Fibroblast of villous mesenchyme (primary cell): ENCODE data around the gene ZBTB7A. TPM values are rescaled to one million over a fixed set of nuclear protein-coding genes. Genes with fewer than 3 reads are reported as not detected.

Experiments
- DNase-seq: peaks from one replicate; pipeline ENCODE4 v3.0.0-alpha.2; 2010; ENCODE audit warnings: low read depth
- H3K4me3 ChIP-seq: 2 replicates; pipeline ENCODE4 v1.5.1; 2011; ENCODE audit warnings: low read depth, mild to moderate bottlenecking, low read length
- total RNA-seq: library from RNA; depleted of rRNA; stranded (reverse); fragments of >200 nt; gene quantifications from 2 replicates; pipeline ENCODE4 v1.2.3, GENCODE V29; 2012
- TF ChIP-seq, protein P1 (sequence below): IDR thresholded peaks from 2 replicates; pipeline ENCODE4 v1.5.1; 2012; ENCODE audit warnings: low read depth, mild to moderate bottlenecking, low read length; ENCODE audit not compliant: insufficient read depth

The ZBTB7A gene
- total RNA-seq, 1 donor: 31.5 TPM

DNA sequence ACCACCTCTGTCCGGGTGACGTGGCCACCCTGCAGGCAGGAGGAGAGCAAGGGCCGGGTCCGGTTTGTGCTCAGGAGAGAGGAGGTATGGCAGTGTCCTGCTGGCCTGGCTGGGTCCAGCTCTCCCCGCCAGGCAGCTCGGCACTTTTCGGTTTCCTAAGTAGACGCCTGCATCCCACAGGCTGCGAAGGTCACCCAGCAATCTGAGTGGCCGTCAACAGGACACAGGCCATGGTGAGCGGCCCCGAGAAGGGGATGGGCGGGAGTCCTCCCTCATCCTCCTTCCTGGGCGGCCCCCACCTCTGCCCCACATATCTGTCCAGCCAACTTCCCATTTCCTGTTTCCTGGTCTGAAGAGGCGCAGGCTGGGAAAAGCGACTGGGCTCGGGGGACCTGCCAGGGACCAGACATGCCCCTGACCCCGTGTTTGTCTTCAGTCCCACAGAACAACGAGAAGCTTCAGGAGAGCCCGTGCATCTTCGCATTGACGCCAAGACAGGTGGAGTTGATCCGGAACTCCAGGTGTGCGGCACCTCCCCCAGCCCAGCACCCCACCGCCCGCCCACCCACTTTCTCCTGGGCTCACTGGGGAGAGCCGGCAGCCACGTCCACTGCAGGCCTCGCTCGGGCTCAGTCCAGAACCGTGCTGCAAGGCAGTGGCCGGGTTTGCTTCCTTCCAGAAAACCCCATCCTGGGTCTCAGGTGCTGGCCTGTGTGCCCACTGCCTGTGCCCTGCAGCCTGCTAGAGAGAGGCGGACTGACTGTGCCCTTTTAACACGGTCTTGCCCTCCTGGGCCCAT lies 42.9 kb downstream of the ZBTB7A start:
- no peak overlapping the region for H3K4me3 ChIP-seq
- TF ChIP-seq, protein P1, sequence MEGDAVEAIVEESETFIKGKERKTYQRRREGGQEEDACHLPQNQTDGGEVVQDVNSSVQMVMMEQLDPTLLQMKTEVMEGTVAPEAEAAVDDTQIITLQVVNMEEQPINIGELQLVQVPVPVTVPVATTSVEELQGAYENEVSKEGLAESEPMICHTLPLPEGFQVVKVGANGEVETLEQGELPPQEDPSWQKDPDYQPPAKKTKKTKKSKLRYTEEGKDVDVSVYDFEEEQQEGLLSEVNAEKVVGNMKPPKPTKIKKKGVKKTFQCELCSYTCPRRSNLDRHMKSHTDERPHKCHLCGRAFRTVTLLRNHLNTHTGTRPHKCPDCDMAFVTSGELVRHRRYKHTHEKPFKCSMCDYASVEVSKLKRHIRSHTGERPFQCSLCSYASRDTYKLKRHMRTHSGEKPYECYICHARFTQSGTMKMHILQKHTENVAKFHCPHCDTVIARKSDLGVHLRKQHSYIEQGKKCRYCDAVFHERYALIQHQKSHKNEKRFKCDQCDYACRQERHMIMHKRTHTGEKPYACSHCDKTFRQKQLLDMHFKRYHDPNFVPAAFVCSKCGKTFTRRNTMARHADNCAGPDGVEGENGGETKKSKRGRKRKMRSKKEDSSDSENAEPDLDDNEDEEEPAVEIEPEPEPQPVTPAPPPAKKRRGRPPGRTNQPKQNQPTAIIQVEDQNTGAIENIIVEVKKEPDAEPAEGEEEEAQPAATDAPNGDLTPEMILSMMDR: no peak
- DNase-seq: no peak

- no peak for DNase-seq
Measured at GRCh38 chr19:4019578-4019977, 47.1 kb downstream of the ZBTB7A start.

GRCh38 chr19:4018775-4019504 lies 47.8 kb downstream of the ZBTB7A start:
- no peak for DNase-seq
- H3K4me3 ChIP-seq: no peak overlapping the region
- TF ChIP-seq, protein P1: no peak

More at GRCh38 chr19:4019578-4019977, 47.1 kb downstream of the ZBTB7A start:
- no peak overlapping the region for H3K4me3 ChIP-seq
- TF ChIP-seq, protein P1: no peak

GRCh38 chr19:4018140-4018613 lies 48.5 kb downstream of the ZBTB7A start:
- DNase-seq: no peak
- TF ChIP-seq, protein P1: no peak

GRCh38 chr19:4016903-4017638 lies 49.6 kb downstream of the ZBTB7A start:
- TF ChIP-seq, protein P1: no peak
- no peak for DNase-seq
- no peak overlapping the region for H3K4me3 ChIP-seq

More at GRCh38 chr19:4018140-4018613, 48.5 kb downstream of the ZBTB7A start:
- H3K4me3 ChIP-seq: no peak overlapping the region

DNA sequence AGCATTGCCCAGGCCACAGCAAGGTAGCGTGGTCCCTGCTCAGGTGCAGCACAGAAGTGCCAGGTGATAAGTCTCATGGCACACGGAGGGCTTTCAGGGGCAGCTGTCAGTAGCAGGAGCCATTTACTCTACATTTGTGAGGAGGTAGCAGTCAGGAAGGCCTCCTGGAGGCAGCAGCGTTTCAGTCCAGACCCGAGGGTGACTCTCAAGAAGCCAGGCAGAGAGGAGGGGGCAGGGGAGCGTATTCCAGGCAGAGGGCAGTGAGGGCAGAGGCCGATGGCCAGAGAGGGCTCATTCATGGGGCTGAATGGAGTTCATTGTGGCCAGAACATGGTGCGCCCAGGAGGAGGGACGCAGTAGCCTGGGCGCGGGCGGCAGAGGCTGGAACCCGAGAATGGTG lies 50.2 kb downstream of the ZBTB7A start:
- no peak for DNase-seq
- H3K4me3 ChIP-seq: no peak overlapping the region
- TF ChIP-seq, protein P1: no peak
